Lower leg skin (tissue), 3 donors: Measurements from ENCODE around the gene GGACT.

ENCODE experiments used
- CTCF ChIP-seq, 3 donors: fragments of 450-650 bp; IDR thresholded peaks; one replicate each; pipeline ENCODE4 v1.5.1; 2016; ENCODE audit warnings: antibody characterized with exemption in 3 of 3, mild to moderate bottlenecking in 3 of 3, moderate library complexity in 2 of 3
- POLR2A ChIP-seq, 2 donors: fragments of 450-650 bp; IDR thresholded peaks; one replicate each; pipeline ENCODE4 v1.6.1; 2016 to 2017; ENCODE audit warnings: antibody characterized with exemption in 2 of 2, mild to moderate bottlenecking in 1 of 2, moderate library complexity in 1 of 2

DNA sequence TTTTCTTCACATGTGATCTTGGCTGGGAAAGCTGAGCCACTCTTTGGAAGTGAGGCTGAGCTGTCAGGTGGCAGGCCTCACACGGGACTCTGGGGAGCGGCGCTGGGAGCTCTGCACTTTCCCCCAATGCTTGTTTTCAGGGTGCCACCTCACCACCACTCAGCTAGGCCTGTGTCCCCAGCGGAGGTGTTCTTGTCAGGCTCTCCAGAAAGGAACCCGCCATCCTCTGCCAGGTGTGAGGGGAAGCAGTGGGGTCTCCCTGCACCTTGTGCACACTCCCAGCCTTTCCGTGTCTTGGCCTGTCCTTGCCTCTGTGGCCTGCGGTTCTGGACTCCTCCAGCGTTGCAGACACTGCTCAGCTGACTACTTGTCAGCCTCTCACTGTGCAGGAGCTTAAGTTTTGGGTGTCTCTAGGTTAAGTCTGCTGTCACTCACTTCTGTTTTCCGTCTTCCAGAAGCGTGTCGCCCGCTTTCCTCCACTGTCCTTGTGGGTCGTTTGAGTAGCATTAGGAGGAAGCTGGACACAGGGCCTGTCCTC, 51.9 kb downstream of the GGACT start:
- no peak for TF ChIP-seq CTCF (IDR thresholded peaks at IDR 0.05)
- TF ChIP-seq POLR2A (IDR thresholded peaks at IDR 0.05), result no peak
